Body of pancreas (tissue), 4 donors: ENCODE data around the gene WDR93.

Experiments used
- CTCF ChIP-seq, 7 experiments: fragments of 450-650 bp in 4 of 7; fragments of 200-600 bp in 3 of 7; sonication (generic) in 3 of 7; IDR thresholded peaks; one replicate each; pipeline ENCODE4 v1.5.1; 2016 to 2019; ENCODE audit warnings: antibody characterized with exemption in 7 of 7
- POLR2A ChIP-seq, 3 donors: fragments of 450-650 bp; IDR thresholded peaks; one replicate each; pipeline ENCODE4 v1.6.1; 2016; ENCODE audit warnings: antibody characterized with exemption in 3 of 3, mild to moderate bottlenecking in 2 of 3

- TF ChIP-seq POLR2A (IDR thresholded peaks at IDR 0.05) = no peak
- no peak for TF ChIP-seq CTCF (IDR thresholded peaks at IDR 0.05)
Measured at GRCh38 chr15:89707577-89707976, 17.0 kb downstream of the WDR93 start.
